GM23248 (cell line): Measurements from ENCODE around the gene NAALADL2.

Experiments used
- EZH2 ChIP-seq: fragments of 200-600 bp; sonication (generic); IDR thresholded peaks from 2 replicates; pipeline ENCODE4 v1.6.1; 2018; ENCODE audit warnings: antibody characterized with exemption, mild to moderate bottlenecking; ENCODE audit not compliant: insufficient read depth, poor library complexity, severe bottlenecking
- EZH2phosphoT487 ChIP-seq: fragments of 200-600 bp; sonication (generic); IDR thresholded peaks from 2 replicates; pipeline ENCODE4 v1.6.1; 2018; ENCODE audit warnings: antibody characterized with exemption, moderate library complexity, mild to moderate bottlenecking, low read depth; ENCODE audit not compliant: insufficient read depth

DNA sequence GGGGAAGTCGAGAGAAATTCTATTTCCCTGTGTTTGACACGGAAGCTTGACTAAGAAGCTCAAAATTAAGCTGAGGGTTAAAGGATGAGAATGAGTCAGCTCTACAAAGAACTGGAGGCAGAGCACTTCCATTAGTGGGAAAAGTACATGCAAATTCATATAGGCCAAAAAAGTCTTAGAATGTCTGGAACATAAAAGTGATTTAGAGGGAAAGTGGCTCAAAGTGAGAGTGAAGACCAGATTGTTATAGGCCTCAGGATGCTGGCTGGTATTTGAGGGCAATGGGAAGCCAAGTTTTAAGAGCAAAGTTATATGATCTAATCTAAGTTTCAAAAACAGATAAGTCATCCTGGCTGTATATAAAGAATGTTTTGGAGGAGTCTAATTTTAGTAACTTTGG is 857.3 kb downstream of the NAALADL2 start:
- TF ChIP-seq EZH2 (no peak), EZH2phosphoT487 (no peak)
